HepG2 (cell line): Measurements from ENCODE around the gene MEGF6. TPM values are rescaled to one million over a fixed set of nuclear protein-coding genes. Genes with fewer than 3 reads are reported as not detected.

ENCODE experiments used
- AGO2 ChIP-seq: fragments of 200-400 bp; formaldehyde crosslinking; optimal IDR thresholded peaks from 2 replicates; pipeline ENCODE3; 2017; ENCODE audit warnings: mild to moderate bottlenecking, low read depth, low read length, moderate library complexity
- ELF1 ChIP-seq: sonication (generic); formaldehyde crosslinking; IDR thresholded peaks from 2 replicates; pipeline ENCODE4 v1.4.0; 2020; ENCODE audit warnings: missing genetic modification reagents
- GTF2F1 ChIP-seq: fragments of 150-350 bp; IDR thresholded peaks from 2 replicates; pipeline ENCODE4 v1.6.1; 2014; ENCODE audit warnings: low read length
- HNF4G ChIP-seq, 2 experiments: sonication (generic) in 1 of 2; formaldehyde crosslinking in 1 of 2; IDR thresholded peaks; 2 replicates each; pipeline versions ENCODE4 v1.4.0 to v1.6.1; 2011 to 2020; ENCODE audit warnings: borderline replicate concordance in 2 of 2, low read depth in 2 of 2, mild to moderate bottlenecking in 2 of 2, low read length in 1 of 2, missing genetic modification reagents in 1 of 2, moderate library complexity in 1 of 2
- NFYB ChIP-seq: sonication (generic); formaldehyde crosslinking; IDR thresholded peaks from 2 replicates; pipeline ENCODE4 v1.4.0; 2020; ENCODE audit warnings: missing genetic modification reagents
- NR2F1 ChIP-seq, 2 experiments: fragments of 450-650 bp in 1 of 2; formaldehyde crosslinking in 1 of 2; IDR thresholded peaks; 2 replicates each; pipeline versions ENCODE4 v1.5.0 to v1.6.1; 2016 to 2020; ENCODE audit warnings: mild to moderate bottlenecking in 1 of 2, missing compliant biosample characterization in 1 of 2, missing genetic modification reagents in 1 of 2, moderate library complexity in 1 of 2
- POLR2A ChIP-seq, 2 experiments: IDR thresholded peaks; 2 replicates each; pipeline ENCODE4 v1.6.1; 2011; ENCODE audit warnings: low read depth in 2 of 2, low read length in 2 of 2, mild to moderate bottlenecking in 1 of 2, moderate library complexity in 1 of 2; ENCODE audit not compliant: insufficient read depth in 1 of 2
- RBFOX2 ChIP-seq: fragments of 200-400 bp; formaldehyde crosslinking; IDR thresholded peaks from 2 replicates; pipeline ENCODE4 v1.6.1; 2017; ENCODE audit warnings: low read depth, mild to moderate bottlenecking, low read length
- RBM22 ChIP-seq: fragments of 200-400 bp; formaldehyde crosslinking; optimal IDR thresholded peaks from 2 replicates; pipeline ENCODE3; 2017; ENCODE audit warnings: mild to moderate bottlenecking, low read length, moderate library complexity
- SMAD3 ChIP-seq: sonication (generic); formaldehyde crosslinking; IDR thresholded peaks from 2 replicates; pipeline ENCODE4 v1.4.0; 2020; ENCODE audit warnings: missing genetic modification reagents
- SP1 ChIP-seq, 2 experiments: fragments of 450-650 bp in 1 of 2; sonication (generic) in 1 of 2; formaldehyde crosslinking in 1 of 2; IDR thresholded peaks; 2 replicates each; pipeline versions ENCODE4 v1.4.0 to v1.6.1; 2016 to 2020; ENCODE audit warnings: missing genetic modification reagents in 1 of 2
- SP5 ChIP-seq: IDR thresholded peaks from 2 replicates; pipeline ENCODE4 v1.6.1; 2016; ENCODE audit warnings: low read depth, borderline replicate concordance
- SRY ChIP-seq: sonication (generic); formaldehyde crosslinking; IDR thresholded peaks from 2 replicates; pipeline ENCODE4 v1.8.0; 2022; ENCODE audit warnings: mild to moderate bottlenecking, missing genetic modification reagents
- SSRP1 ChIP-seq: IDR thresholded peaks from 2 replicates; pipeline ENCODE4 v1.6.1; 2016; ENCODE audit warnings: control low read depth
- ZBTB14 ChIP-seq: sonication (generic); formaldehyde crosslinking; IDR thresholded peaks from 2 replicates; pipeline ENCODE4 v1.4.0; 2020; ENCODE audit warnings: missing genetic modification reagents
- ZBTB20 ChIP-seq: sonication (generic); formaldehyde crosslinking; IDR thresholded peaks from 2 replicates; pipeline ENCODE4 v1.8.1; 2023; ENCODE audit warnings: missing genetic modification reagents, low read depth, mild to moderate bottlenecking, borderline replicate concordance
- ZC3H4 ChIP-seq: sonication (generic); formaldehyde crosslinking; IDR thresholded peaks from 2 replicates; pipeline ENCODE4 v1.4.0; 2020; ENCODE audit warnings: missing genetic modification reagents, borderline replicate concordance
- ZMAT5 ChIP-seq: sonication (generic); formaldehyde crosslinking; IDR thresholded peaks from 2 replicates; pipeline ENCODE4 v1.5.0; 2020; ENCODE audit warnings: mild to moderate bottlenecking, low read depth, missing genetic modification reagents, borderline replicate concordance
- ZNF292 ChIP-seq: sonication (generic); formaldehyde crosslinking; IDR thresholded peaks from 2 replicates; pipeline ENCODE4 v1.8.1; 2022; ENCODE audit warnings: mild to moderate bottlenecking, low read depth, missing genetic modification reagents, borderline replicate concordance
- ZNF329 ChIP-seq: sonication (generic); formaldehyde crosslinking; IDR thresholded peaks from 2 replicates; pipeline ENCODE4 v1.9.0; 2021; ENCODE audit warnings: low read depth, mild to moderate bottlenecking, missing genetic modification reagents
- ZNF331 ChIP-seq: sonication (generic); formaldehyde crosslinking; IDR thresholded peaks from 2 replicates; pipeline ENCODE4 v1.4.0; 2020; ENCODE audit warnings: missing genetic modification reagents
- ZNF337 ChIP-seq: sonication (generic); formaldehyde crosslinking; IDR thresholded peaks from 2 replicates; pipeline ENCODE4 v1.5.1; 2020; ENCODE audit warnings: missing genetic modification reagents, low read depth, mild to moderate bottlenecking, borderline replicate concordance
- ZNF441 ChIP-seq: sonication (generic); formaldehyde crosslinking; IDR thresholded peaks from 2 replicates; pipeline ENCODE4 v1.7.0; 2021; ENCODE audit warnings: missing genetic modification reagents, borderline replicate concordance
- ZNF598 ChIP-seq: sonication (generic); formaldehyde crosslinking; IDR thresholded peaks from 2 replicates; pipeline ENCODE4 v1.5.1; 2020; ENCODE audit warnings: mild to moderate bottlenecking, missing genetic modification reagents, borderline replicate concordance
- ZNF607 ChIP-seq: sonication (generic); formaldehyde crosslinking; IDR thresholded peaks from 2 replicates; pipeline ENCODE4 v1.5.1; 2020; ENCODE audit warnings: missing genetic modification reagents, mild to moderate bottlenecking, borderline replicate concordance
- ZNF709 ChIP-seq: sonication (generic); formaldehyde crosslinking; IDR thresholded peaks from 2 replicates; pipeline ENCODE4 v1.5.0; 2020; ENCODE audit warnings: mild to moderate bottlenecking, missing genetic modification reagents
- ZNF776 ChIP-seq: sonication (generic); formaldehyde crosslinking; IDR thresholded peaks from 2 replicates; pipeline ENCODE4 v1.4.0; 2020; ENCODE audit warnings: mild to moderate bottlenecking, missing genetic modification reagents
- ZNF790 ChIP-seq: sonication (generic); formaldehyde crosslinking; IDR thresholded peaks from 2 replicates; pipeline ENCODE4 v1.8.0; 2022; ENCODE audit warnings: missing genetic modification reagents, mild to moderate bottlenecking, borderline replicate concordance
- ZSCAN25 ChIP-seq: sonication (generic); formaldehyde crosslinking; IDR thresholded peaks from 2 replicates; pipeline ENCODE4 v1.8.0; 2022; ENCODE audit warnings: mild to moderate bottlenecking, missing genetic modification reagents
- polyA plus RNA-seq, 8 experiments: library from polyadenylated mRNA; depleted of rRNA in 3 of 8; stranded (reverse) in 7 of 8; unstranded in 1 of 8; fragments of >200 nt; fragmentation: Illumina TruSeq in 4 of 8; extraction: Trizol in 4 of 8; gene quantifications; 2 replicates each; pipeline versions ENCODE4 v1.2.1 to v1.2.3, GENCODE V29; 2011 to 2016; ENCODE audit warnings: low read depth in 4 of 8, missing spikeins in 1 of 8, mixed read lengths in 1 of 8; ENCODE audit not compliant: insufficient read depth in 1 of 8
- total RNA-seq, 5 experiments: library from RNA; depleted of rRNA; stranded (reverse); fragments of >200 nt; fragmentation: Illumina TruSeq; extraction: Trizol; gene quantifications; 2 replicates each; pipeline ENCODE4 v1.2.3, GENCODE V29; 2016; ENCODE audit warnings: low read depth in 1 of 5

MEGF6 gene
- total and polyA plus RNA-seq, 2 of the 13 experiments (the other 11 are each of a cell fraction or from before 2014, with no cell fraction given) = 1.9 TPM

- TF ChIP-seq ZNF598 (CRISPR knock-in tag) (0 out of 2 replicates have a peak, but pooled peaks have one; percentile 10), NFYB (0 out of 2 replicates have a peak, but pooled peaks have one; percentile 6), ELF1 (CRISPR knock-in tag) (0 out of 2 replicates have a peak, but pooled peaks have one; percentile 7), ZC3H4 (CRISPR knock-in tag) (peak; percentile 91), ZNF292 (no peak; the same call in 1 of the 2 replicates), ZNF709 (CRISPR knock-in tag) (peak; percentile 62; the same call in 1 of the 2 replicates), GTF2F1 (no peak), ZSCAN25 (CRISPR knock-in tag) (0 out of 2 replicates have a peak, but pooled peaks have one; percentile 19), SMAD3 (CRISPR knock-in tag) (no peak), SP5 (CRISPR knock-in tag) (peak; percentile 76), ZMAT5 (0 out of 2 replicates have a peak, but pooled peaks have one; percentile 52), ZNF776 (0 out of 2 replicates have a peak, but pooled peaks have one; percentile 14), RBFOX2 (peak; percentile 64), SSRP1 (CRISPR knock-in tag) (peak; percentile 87; the same call in 1 of the 2 replicates), ZNF441 (CRISPR knock-in tag) (0 out of 2 replicates have a peak, but pooled peaks have one; percentile 32), NR2F1 (CRISPR knock-in tag; IDR thresholded peaks at IDR 0.05) (no peak), ZBTB20 (CRISPR knock-in tag) (peak; percentile 35; the same call in 1 of the 2 replicates), ZNF337 (CRISPR knock-in tag) (0 out of 2 replicates have a peak, but pooled peaks have one; percentile 29), HNF4G (IDR thresholded peaks at IDR 0.05; ENCODE audit: borderline replicate concordance, low read depth, low read length) (peak; percentile 34), HNF4G (CRISPR knock-in tag; IDR thresholded peaks at IDR 0.05; ENCODE audit: borderline replicate concordance, low read depth) (peak; percentile 42; the same call in 1 of the 2 replicates), SRY (CRISPR knock-in tag) (peak; percentile 34; the same call in 1 of the 2 replicates), ZNF331 (peak; percentile 5; the same call in 1 of the 2 replicates), ZBTB14 (no peak), ZNF607 (CRISPR knock-in tag) (0 out of 2 replicates have a peak, but pooled peaks have one; percentile 17), SP1 (IDR thresholded peaks at IDR 0.05) (no peak), SP1 (CRISPR knock-in tag; IDR thresholded peaks at IDR 0.05) (0 out of 2 replicates have a peak, but pooled peaks have one; percentile 16), POLR2A (IDR thresholded peaks at IDR 0.05; ENCODE audit: insufficient read depth in 1 of 2, low read depth in 2 of 2, low read length in 2 of 2) (peak in 1 of 2 experiments; percentile 58; a peak in 2 of 4 replicates), RBM22 (peak; percentile 7), AGO2 (peak; percentile 79), ZNF790 (CRISPR knock-in tag) (no peak), ZNF329 (CRISPR knock-in tag) (no peak)
These were observed 154.8 kb downstream of the MEGF6 start (continued) for GRCh38 chr1:3456449-3456963.
